Brain microvascular endothelial cell (primary cell): ENCODE data around the gene HOXA11.

Experiments
- DNase-seq: peaks from one replicate; pipeline ENCODE4 v3.0.0-alpha.2; 2020
- H3K27ac ChIP-seq: fragments of 250-450 bp; sonication (Bioruptor Pico); 2 replicates; pipeline ENCODE4 v1.5.1; 2020; ENCODE audit warnings: mild to moderate bottlenecking, moderate library complexity
- H3K27me3 ChIP-seq: fragments of 250-450 bp; sonication (Bioruptor Pico); replicated peaks from 2 replicates; pipeline ENCODE4 v1.5.1; 2020; ENCODE audit warnings: mild to moderate bottlenecking
- H3K36me3 ChIP-seq: fragments of 250-450 bp; sonication (Bioruptor Pico); replicated peaks from 2 replicates; pipeline ENCODE4 v1.5.1; 2020; ENCODE audit warnings: mild to moderate bottlenecking
- H3K4me3 ChIP-seq: 2 replicates; pipeline ENCODE4 v1.5.1; 2011; ENCODE audit warnings: low read depth, mild to moderate bottlenecking, control low read depth, low read length, moderate library complexity
- in situ Hi-C: cut with HindIII; loops from 2 replicates; pipeline ENCODE4 v1.10.0; 2017; ENCODE audit warnings: low sequenced_read_pairs, low pct_ligation_motif_present
- TF ChIP-seq, protein P1 (sequence below): IDR thresholded peaks from 2 replicates; pipeline ENCODE4 v1.5.1; 2011; ENCODE audit warnings: low read depth, mild to moderate bottlenecking, moderate library complexity, low read length, control low read depth, inconsistent platforms; ENCODE audit errors: missing control alignments

HOXA11 gene

DNA sequence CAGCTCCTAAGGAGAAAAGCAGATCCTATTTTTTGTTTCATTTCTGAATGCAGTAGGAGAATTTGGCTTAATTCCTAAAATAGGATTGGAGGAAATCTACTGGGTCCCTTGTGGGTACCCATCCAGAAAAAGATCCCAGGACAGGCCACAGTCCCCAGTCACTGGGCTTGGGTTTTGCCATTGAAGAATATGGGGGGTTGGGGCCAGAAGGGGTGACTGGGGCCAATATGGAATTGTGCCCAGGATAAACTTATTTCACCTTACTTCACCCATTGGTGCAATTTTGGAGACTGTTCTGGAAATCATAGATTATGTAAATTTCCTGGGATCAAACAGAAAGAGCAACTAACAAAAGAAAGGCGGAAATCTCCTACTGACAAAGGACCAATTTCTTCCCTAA lies 46.6 kb downstream of the HOXA11 start:
- TF ChIP-seq, protein P1, sequence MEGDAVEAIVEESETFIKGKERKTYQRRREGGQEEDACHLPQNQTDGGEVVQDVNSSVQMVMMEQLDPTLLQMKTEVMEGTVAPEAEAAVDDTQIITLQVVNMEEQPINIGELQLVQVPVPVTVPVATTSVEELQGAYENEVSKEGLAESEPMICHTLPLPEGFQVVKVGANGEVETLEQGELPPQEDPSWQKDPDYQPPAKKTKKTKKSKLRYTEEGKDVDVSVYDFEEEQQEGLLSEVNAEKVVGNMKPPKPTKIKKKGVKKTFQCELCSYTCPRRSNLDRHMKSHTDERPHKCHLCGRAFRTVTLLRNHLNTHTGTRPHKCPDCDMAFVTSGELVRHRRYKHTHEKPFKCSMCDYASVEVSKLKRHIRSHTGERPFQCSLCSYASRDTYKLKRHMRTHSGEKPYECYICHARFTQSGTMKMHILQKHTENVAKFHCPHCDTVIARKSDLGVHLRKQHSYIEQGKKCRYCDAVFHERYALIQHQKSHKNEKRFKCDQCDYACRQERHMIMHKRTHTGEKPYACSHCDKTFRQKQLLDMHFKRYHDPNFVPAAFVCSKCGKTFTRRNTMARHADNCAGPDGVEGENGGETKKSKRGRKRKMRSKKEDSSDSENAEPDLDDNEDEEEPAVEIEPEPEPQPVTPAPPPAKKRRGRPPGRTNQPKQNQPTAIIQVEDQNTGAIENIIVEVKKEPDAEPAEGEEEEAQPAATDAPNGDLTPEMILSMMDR: no peak
- Histone ChIP-seq H3K27me3 (peaks cover 97% of the 10 kb centered on the region), H3K36me3 (no peaks in the 10 kb centered on the region), H3K4me3 (no peak overlapping the region), H3K27ac (no peak overlapping the region)
- DNase-seq: no peak
- in situ Hi-C loops: no loop called here

GRCh38 chr7:27137640-27138315 lies 47.3 kb downstream of the HOXA11 start:
- TF ChIP-seq, protein P1: no peak
- no peak overlapping the region for H3K4me3 ChIP-seq
- in situ Hi-C loops: no loop called here
- no peak for DNase-seq
- H3K36me3 ChIP-seq: no peaks in the 10 kb centered on the region
- peaks cover 97% of the 10 kb centered on the region for H3K27me3 ChIP-seq
- H3K27ac ChIP-seq: no peak overlapping the region

DNA sequence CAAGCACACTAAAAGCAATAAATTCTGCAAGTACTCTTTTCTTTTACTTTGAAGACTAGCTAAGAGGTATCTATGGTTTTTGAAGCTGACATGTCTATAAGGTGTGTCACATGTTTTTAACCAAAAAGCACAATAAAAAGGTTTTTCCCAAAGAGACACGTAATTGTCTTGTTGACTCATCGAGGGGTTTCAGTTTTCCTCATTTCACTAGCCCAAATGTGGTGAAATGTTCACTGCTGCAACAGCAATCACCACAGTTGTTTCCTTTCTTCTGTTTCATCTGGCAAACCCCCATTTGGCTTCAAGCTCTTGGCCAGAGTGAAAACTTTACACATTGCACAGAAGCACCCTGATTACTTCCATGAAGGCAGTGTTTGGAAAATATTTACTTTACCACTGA lies 50.6 kb downstream of the HOXA11 start:
- Histone ChIP-seq H3K27me3 (peaks cover 99% of the 10 kb centered on the region), H3K4me3 (no peak overlapping the region), H3K27ac (no peak overlapping the region), H3K36me3 (no peaks in the 10 kb centered on the region)
- no peak for DNase-seq
- TF ChIP-seq, protein P1: no peak
- in situ Hi-C loops: no loop called here

GRCh38 chr7:27133409-27134231 lies 51.4 kb downstream of the HOXA11 start:
- TF ChIP-seq, protein P1: no peak
- Histone ChIP-seq H3K4me3 (no peak overlapping the region), H3K27me3 (peaks cover 99% of the 10 kb centered on the region), H3K27ac (no peak overlapping the region), H3K36me3 (no peaks in the 10 kb centered on the region)
- in situ Hi-C loops: no loop called here
- no peak for DNase-seq

DNA sequence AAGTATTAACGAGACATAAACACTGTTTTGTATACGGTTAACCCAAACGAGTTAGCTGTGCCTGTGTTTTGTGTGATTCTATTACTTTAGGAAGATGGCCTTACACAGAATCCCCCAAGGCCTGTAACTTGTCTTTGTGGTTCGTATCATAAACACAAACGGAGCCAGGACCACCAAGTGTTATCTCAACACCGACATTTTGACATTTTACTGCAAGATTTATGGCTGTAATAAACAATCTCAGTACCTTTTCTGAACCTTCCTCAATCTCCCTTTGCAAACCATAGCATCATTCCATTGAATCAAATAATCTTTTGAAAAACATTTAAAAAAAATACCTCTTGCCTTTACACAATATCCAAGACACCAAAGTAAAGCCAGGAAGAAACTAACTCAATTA lies 52.1 kb downstream of the HOXA11 start:
- no peak overlapping the region for H3K27ac ChIP-seq

More for the DNA sequence above, 52.1 kb downstream of the HOXA11 start:
- in situ Hi-C loops: no loop called here
- TF ChIP-seq, protein P1: no peak
- Histone ChIP-seq H3K27me3 (peaks cover 99% of the 10 kb centered on the region), H3K4me3 (no peak overlapping the region), H3K36me3 (no peaks in the 10 kb centered on the region)
- DNase-seq: no peak
